GM18870 (cell line): ENCODE data around the gene GSTA2.
A peak's percentile ranks its signal among the peaks of the same experiment; 100 is the strongest.
"Not testable (repeated sequence)": the region's sequence is repeated elsewhere in the genome, so short reads cannot be mapped to it uniquely, and the experiment has no call there.

Experiments
- ATAC-seq: cut with Tn5 transposase; IDR thresholded peaks from one replicate; pipeline ENCODE4 v1.9.1; 2021; ENCODE audit warnings: moderate library complexity; ENCODE audit not compliant: unreplicated experiment

GSTA2 gene

DNA sequence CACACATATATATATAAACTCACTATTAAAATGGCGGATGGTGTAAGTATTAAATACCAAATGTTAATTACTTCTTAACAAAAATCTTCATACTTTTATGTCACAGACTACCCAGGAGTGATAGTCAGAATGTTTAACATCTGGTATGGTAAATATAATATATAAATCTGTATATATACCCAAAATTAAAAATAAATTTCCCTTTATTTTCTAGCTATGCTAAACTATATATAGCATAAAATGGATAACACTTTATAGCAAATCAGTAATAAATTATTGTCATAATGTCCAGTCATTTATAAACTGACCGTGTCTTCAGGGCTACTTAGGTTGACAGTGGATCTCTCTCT lies 37.1 kb downstream of the GSTA2 start:
- no peak for ATAC-seq

- ATAC-seq = no peak
Measured at GRCh38 chr6:52725535-52726192, 37.6 kb downstream of the GSTA2 start.

- no peak for ATAC-seq
Measured at GRCh38 chr6:52725143-52725534, 38.1 kb downstream of the GSTA2 start.

DNA sequence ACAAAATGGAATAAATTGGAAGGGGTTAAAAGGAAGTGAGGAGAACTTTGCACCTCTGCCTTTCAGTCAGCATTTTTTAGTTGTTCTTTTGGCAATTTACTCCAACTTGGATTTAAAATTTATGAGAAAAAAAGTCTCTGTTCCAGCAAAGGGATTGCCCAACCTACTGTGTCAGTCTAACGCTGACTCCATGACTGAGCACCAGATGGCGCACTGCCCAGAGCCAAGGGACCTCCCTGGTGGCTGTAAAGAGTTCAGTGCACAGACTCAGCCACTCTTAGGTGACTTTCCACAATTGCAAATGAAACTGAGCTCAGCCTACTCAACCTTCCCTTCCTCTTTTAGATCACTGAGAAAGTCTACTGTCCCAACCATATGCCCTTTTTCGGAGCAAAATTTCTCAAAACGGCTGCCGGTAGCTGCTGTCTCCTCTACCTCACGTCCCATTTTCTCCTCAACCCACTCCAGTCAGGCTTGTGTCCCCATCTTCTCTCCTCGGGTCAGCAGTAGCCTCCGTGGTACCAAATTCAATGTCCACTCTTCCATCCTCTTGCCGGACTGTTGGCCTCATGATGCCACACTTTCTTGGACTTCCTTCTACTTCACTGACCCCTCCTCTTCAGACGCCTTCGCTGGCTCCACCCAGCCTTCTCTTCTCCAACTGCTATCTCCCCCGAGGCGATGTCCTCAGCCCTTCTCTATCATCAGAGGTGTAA lies 38.7 kb downstream of the GSTA2 start:
- ATAC-seq = peak; percentile 91

- no peak for ATAC-seq
Measured at GRCh38 chr6:52724042-52724405, 39.3 kb downstream of the GSTA2 start.

GRCh38 chr6:52720321-52720720 lies 43.0 kb downstream of the GSTA2 start:
- ATAC-seq = no peak

DNA sequence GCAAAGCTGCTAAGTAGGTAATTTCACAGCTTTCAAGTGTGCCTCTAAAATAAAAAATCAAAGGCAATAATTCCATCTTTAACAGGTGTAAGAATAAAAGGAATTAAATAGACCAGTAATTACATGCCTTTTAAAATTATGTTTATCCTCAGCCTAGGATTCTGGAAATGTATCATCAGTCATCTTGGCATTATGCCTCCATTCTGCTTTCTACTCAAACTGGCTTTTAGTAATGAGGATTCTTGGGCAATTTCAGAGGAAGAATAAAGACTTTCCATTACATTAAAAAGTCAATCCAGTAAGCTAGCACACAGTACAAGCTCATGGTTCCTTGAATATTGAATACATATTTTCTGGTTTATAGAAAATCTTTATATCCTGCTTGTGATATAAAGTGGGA lies 44.7 kb downstream of the GSTA2 start:
- ATAC-seq = no peak

- ATAC-seq = not testable (repeated sequence)
Measured at GRCh38 chr6:52714761-52715160, 48.5 kb downstream of the GSTA2 start.

DNA sequence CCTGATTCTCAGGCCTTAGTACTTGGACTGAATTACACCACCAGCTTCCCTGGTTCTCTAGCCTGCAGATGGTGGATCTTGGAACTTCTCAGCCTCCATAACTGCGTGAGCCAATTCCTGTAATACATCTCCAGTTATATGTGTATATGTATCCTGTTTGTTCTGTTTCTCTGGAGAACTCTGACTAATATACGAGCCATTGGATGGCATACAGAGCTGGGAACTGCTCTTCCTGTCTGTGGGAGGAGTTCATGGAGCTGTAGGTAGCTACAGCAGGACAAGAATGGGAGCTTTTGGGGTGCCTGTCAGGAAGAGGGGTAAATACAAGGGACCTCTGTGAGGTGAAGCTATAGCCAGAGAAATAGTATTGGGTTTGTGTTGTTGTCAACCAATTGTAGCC lies 51.1 kb downstream of the GSTA2 start:
- ATAC-seq = no peak

DNA sequence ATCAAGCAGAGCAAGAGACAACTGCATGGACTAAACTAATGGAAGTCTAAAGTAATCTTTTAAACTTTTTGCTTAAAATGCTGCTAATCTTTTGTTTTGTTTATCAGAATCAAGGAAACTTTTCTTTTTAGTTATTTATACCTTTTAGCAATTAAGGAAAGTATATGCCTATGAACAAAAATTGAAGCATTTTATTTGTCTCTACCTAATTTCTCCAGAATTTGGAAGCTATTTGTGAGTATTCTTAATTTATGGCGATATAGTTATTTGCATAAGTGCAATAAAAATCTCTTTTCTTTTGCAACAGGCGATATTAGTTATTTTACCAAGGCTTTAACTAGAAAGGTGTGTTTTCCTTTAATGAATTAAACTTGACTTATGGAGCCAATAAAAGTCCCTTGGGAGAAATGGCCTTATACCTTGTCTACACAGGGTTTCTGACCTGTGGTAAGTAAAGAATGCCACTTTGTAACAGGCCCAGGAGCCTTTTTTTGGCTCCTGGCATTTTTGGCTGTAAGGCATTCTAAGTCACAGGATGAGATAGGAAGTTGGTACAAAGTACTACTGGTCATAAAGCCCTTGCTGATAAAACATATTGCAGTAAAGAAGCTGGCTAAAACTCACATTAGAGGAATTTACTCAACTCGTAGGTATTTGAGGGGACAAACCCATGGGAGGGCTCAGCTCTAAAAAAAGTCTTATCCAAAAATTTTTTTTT lies 55.2 kb downstream of the GSTA2 start:
- ATAC-seq = no peak

GRCh38 chr6:52706001-52706400 lies 57.3 kb downstream of the GSTA2 start:
- no peak for ATAC-seq

GRCh38 chr6:52704781-52705502 lies 58.3 kb downstream of the GSTA2 start:
- not testable (repeated sequence) for ATAC-seq

DNA sequence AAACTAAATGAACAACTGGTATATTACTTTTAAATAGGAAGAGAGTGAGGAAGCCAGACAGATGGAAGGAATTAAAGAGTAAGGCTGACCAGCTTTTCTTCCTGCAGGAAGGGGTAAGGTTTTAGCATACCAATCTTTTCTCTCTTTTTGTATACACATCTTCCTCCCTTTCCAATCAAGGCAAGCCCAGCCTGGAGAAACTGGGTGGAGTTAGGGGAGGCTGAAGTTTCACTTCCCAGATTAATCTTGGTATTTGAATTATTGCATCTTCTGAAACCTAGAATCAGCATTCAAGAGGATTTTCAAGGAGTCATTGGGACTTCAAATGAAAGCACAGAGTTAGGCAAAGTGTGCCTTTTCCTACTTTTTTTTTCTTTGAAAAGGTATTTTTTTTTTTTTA lies 59.2 kb downstream of the GSTA2 start:
- ATAC-seq = no peak
